ENCODE results near the gene SSBP1.
"Not testable (repeated sequence)": the region's sequence is repeated elsewhere in the genome, so short reads cannot be mapped to it uniquely, and the experiment has no call there.

The SSBP1 gene

GRCh38 chr7:141737836-141738591 lies at the start of gene SSBP1:
Gene SSBP1 (plus strand): TSS chr7:141738358. CDS start chr7:141739167, 809 bp downstream.
- TF ChIP-seq ZNF274 (IDR thresholded peaks at IDR 0.05; ENCODE audit: low read depth, low read length) = no peak
- H3K4me3 ChIP-seq (ENCODE audit: low read length) = peak within 1 kb of the TSS; percentile 75

GRCh38 chr7:141689072-141689825 lies 48.9 kb upstream of the SSBP1 start:
- H3K4me3 ChIP-seq (ENCODE audit: low read length) = not testable (repeated sequence)

DNA sequence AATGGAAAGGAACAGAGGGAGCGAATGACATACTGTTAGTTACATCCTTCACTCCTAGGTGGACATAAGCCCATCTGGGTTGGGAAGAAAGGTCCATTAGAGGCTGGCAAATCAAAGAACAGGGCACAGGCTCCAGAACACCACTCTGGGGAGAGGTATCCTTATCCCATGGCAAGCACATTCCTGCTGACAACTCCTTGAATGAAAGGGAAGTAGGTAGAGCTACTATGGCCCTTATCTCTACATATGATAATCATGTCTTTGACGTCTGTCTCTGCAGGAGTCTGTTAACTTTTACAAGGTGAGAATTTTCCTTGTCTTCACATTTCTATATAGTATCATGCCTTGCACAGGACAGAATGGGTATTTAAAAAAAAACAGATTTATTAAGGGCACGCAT lies 46.6 kb upstream of the SSBP1 start:
- H3K4me3 ChIP-seq (ENCODE audit: low read length) = no peak overlapping the region
- TF ChIP-seq ZNF274 (IDR thresholded peaks at IDR 0.05; ENCODE audit: low read depth, low read length) = no peak

- no peak overlapping the region for H3K4me3 ChIP-seq (ENCODE audit: low read length)
- no peak for TF ChIP-seq ZNF274 (IDR thresholded peaks at IDR 0.05; ENCODE audit: low read depth, low read length)
Measured at GRCh38 chr7:141691961-141692360, 46.2 kb upstream of the SSBP1 start.

DNA sequence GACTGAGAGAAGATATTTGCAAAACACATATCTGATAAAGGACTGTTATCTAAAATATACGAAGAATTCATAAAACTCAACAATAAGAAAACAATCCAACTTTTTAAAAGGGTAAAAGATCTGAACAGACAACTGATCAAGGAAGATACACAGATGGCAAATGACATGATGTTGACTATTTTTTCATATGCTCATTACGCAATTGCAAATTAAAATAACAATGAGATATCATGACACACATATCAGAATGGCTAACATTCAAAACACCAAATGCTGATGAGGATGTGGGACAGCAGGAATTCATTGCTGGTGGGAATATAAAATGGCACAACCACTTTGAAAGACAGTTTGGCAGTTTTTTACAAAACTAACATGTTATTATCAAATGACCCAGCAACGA lies 45.1 kb upstream of the SSBP1 start:
- TF ChIP-seq ZNF274 (IDR thresholded peaks at IDR 0.05; ENCODE audit: low read depth, low read length) = no peak
- no peak overlapping the region for H3K4me3 ChIP-seq (ENCODE audit: low read length)

DNA sequence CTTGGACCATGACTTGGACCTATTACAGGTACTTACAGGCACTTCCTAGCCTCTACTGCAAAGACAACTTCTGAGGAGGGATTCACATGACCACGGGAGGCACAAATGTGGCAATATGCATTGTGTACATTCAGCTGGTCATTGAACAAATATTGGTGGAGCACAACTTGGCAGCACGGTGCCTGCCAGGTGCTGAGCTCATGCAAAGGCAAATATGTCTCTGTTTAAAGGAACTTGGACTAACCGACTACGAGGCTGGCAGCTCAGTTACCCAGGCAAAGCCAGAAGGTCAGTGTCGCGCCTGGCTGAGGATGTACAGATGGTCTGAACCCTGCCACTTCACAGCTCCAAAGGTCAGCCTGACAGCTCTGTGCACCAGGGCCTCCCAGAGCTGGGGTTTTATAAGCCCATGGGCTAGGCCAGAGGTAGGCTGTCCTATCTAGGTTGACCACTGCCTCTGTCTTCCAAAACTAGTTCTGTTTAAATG lies 42.3 kb upstream of the SSBP1 start:
- TF ChIP-seq ZNF274 (IDR thresholded peaks at IDR 0.05; ENCODE audit: low read depth, low read length) = no peak
- no peak overlapping the region for H3K4me3 ChIP-seq (ENCODE audit: low read length)

DNA sequence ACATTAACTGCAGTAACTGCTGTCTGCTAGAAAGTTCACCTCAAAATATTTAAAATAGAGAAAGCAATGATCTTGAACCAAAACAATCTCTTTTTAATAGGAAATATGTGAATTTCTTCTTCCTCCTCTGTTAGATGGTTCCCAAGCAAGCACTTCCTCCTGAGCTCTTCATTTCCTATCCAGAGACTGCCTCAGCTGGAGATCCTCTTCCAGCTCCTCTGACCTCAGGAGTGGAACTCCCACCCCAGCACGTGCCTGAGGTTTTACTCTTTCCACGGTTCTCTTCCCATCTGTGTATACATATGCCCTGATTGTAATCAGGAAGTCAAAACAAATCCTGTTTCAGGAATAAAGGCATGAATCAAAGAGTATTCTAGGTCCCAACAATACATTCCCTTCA lies 41.8 kb upstream of the SSBP1 start:
- no peak for TF ChIP-seq ZNF274 (IDR thresholded peaks at IDR 0.05; ENCODE audit: low read depth, low read length)

DNA sequence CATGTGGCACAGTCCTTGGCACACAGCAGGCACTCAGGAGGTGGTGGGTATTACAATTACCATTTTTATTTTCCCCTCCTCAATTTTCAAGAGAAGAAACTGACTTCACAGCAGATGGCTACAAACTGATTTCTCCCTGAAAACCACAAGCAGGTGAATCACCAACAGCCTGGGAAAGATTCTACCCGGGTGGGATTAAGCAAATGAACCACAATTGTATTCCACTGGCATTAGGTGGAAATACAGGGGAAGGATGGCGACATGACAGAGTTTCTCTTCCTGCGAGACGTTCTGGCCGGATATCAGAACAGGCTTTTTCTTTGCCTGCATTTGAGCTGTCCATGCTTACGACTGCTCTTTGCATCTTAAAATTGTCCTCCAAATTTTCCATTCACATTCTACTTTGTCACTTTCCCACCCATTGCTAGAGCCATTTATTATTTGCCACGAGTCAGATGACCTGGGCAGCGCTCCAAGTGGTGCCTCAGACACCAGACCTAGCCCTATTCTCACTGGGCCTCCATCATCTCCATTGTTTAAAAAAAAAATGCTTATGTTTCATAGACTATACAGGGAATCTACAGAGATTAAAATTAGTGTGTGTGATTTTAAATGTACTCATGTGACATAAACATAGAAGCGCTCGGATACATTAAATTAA lies 40.8 kb upstream of the SSBP1 start:
- H3K4me3 ChIP-seq (ENCODE audit: low read length) = no peak overlapping the region
- TF ChIP-seq ZNF274 (IDR thresholded peaks at IDR 0.05; ENCODE audit: low read depth, low read length) = no peak

More for the DNA sequence above, 41.8 kb upstream of the SSBP1 start:
- no peak overlapping the region for H3K4me3 ChIP-seq (ENCODE audit: low read length)

- no peak overlapping the region for H3K4me3 ChIP-seq (ENCODE audit: low read length)
- TF ChIP-seq ZNF274 (IDR thresholded peaks at IDR 0.05; ENCODE audit: low read depth, low read length) = no peak
Measured at GRCh38 chr7:141698247-141699015, 39.7 kb upstream of the SSBP1 start.

DNA sequence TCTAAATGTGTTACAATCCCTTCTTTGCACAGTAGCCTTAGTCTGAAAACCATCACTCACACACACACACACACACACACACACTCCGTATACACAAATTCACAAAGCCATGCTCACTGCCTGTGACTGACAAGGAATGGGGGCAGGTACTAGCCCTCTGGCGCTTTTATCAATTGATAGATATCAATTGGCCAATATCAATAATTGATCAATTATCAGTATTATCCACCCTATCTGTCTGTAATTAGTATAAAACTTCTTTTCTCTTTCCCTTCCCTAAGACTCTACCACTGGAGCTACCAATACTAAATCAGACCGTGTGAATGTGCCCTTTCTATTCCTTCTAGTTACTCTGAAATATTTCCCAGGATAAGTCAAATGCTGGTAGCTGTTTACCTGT lies 38.3 kb upstream of the SSBP1 start:
- no peak for TF ChIP-seq ZNF274 (IDR thresholded peaks at IDR 0.05; ENCODE audit: low read depth, low read length)
- no peak overlapping the region for H3K4me3 ChIP-seq (ENCODE audit: low read length)

DNA sequence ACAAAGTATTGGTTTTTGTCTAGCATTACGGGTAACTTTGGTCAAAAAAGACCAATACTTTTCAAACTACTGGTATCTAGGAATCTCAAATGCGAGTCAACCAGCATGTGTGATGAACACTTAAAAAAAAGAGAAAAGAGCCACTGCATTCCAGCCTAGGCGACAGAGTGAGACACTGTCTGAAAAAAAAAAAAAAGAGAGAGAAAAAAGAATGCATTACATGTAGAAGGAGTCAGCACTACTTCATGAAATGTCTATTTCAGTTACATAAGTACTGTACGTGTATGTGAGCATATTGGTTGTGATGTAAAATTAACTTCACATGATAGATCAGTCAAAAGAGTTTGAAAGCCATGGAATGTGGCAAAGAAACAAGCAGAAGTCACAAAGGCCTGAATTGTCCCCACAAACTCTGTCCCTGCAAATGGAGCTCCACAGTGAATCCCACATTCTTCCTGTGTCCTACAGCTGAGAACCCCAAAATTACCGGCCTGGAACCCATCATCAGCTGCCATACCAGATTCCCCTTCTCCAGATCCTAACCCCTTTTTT lies 37.8 kb upstream of the SSBP1 start:
- no peak for TF ChIP-seq ZNF274 (IDR thresholded peaks at IDR 0.05; ENCODE audit: low read depth, low read length)
- peak overlapping the region; percentile 76; the same call in 1 of the 2 replicates for H3K4me3 ChIP-seq (ENCODE audit: low read length)

DNA sequence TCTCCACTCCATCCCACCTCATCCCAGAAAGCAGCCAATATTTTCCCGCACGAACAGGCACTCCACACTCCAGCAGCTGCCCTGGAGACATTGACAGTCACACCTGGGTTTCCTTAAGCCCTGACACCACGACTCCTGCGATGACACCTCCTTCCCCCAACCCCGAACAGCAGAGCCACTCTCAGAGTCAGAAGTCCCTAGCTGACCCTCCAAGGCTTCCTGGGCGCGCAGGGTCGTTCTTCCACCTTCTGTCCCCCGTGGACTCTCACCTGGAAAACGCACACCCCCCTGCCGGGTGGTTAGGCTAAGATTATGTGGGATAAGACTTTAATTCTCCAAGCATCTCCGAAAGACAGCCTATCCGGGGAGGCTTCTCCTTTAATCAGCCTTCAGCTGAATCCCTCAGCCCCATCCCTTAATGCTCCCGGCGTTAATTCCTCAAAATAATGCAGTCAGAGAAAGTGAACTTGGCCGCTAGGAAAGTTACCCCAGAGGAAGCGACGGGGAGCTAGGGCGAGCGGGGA lies 37.2 kb upstream of the SSBP1 start:
- no peak for TF ChIP-seq ZNF274 (IDR thresholded peaks at IDR 0.05; ENCODE audit: low read depth, low read length)
- H3K4me3 ChIP-seq (ENCODE audit: low read length) = peak overlapping the region; percentile 76

GRCh38 chr7:141701489-141702046 lies 36.6 kb upstream of the SSBP1 start:
- peak overlapping the region; percentile 62 for H3K4me3 ChIP-seq (ENCODE audit: low read length)
- no peak for TF ChIP-seq ZNF274 (IDR thresholded peaks at IDR 0.05; ENCODE audit: low read depth, low read length)
